Upper lobe of left lung (tissue), 6 donors: ENCODE results near the gene GGT5. TPM values are rescaled to one million over a fixed set of nuclear protein-coding genes. Genes with fewer than 3 reads are reported as not detected.
A peak's percentile ranks its signal among the peaks of the same experiment; 100 is the strongest.
"Not testable (repeated sequence)": the region's sequence is repeated elsewhere in the genome, so short reads cannot be mapped to it uniquely, and the experiment has no call there.

Experiments used
- ATAC-seq, 2 donors: fragments of 200-7000 bp; cut with Tn5 transposase; one replicate each; pipeline ENCODE4 v1.9.1; 2022; ENCODE audit warnings: mild to moderate bottlenecking in 2 of 2, moderate library complexity in 2 of 2; ENCODE audit not compliant: low FRiP score in 2 of 2
- DNase-seq, 2 donors: peaks; one replicate each; pipeline ENCODE4 v3.0.0-alpha.2; 2019 to 2020
- H3K27ac ChIP-seq, 4 donors: fragments of 200-600 bp; sonication (generic); one replicate each; pipeline ENCODE4 v1.5.1; 2016 to 2019
- H3K27me3 ChIP-seq, 4 donors: fragments of 200-600 bp; sonication (generic); one replicate each; pipeline ENCODE4 v1.5.1; 2017 to 2019
- H3K36me3 ChIP-seq, 4 donors: fragments of 200-600 bp; sonication (generic); one replicate each; pipeline ENCODE4 v1.5.1; 2016 to 2019
- H3K4me1 ChIP-seq, 4 donors: fragments of 200-600 bp; sonication (generic); one replicate each; pipeline ENCODE4 v1.5.1; 2018 to 2019
- H3K4me3 ChIP-seq, 4 donors: fragments of 200-600 bp; sonication (generic); one replicate each; pipeline ENCODE4 v1.5.1; 2017 to 2019; ENCODE audit warnings: mild to moderate bottlenecking in 2 of 4, moderate library complexity in 1 of 4
- H3K9me3 ChIP-seq, 4 donors: fragments of 200-600 bp; sonication (generic); one replicate each; pipeline ENCODE4 v1.5.1; 2018 to 2019
- EP300 ChIP-seq, 4 donors: sonication (generic); formaldehyde crosslinking; IDR thresholded peaks; one replicate each; pipeline ENCODE4 v1.5.1; 2017; ENCODE audit warnings: antibody characterized with exemption in 4 of 4, control low read depth in 2 of 4
- POLR2A ChIP-seq, 4 donors: fragments of 450-650 bp; IDR thresholded peaks; one replicate each; pipeline ENCODE4 v1.5.1; 2016 to 2017; ENCODE audit warnings: antibody characterized with exemption in 4 of 4, mild to moderate bottlenecking in 2 of 4
- POLR2AphosphoS5 ChIP-seq, 2 donors: sonication (generic); formaldehyde crosslinking; IDR thresholded peaks; one replicate each; pipeline ENCODE4 v1.5.1; 2017; ENCODE audit warnings: antibody characterized with exemption in 2 of 2
- WGBS, 2 donors: methylation state at CpG; one replicate each; pipeline ENCODE4 v1.1.5; 2017 to 2018; 5-methylcytosine and 5-hydroxymethylcytosine counted together
- total RNA-seq, 6 donors: library from RNA; depleted of rRNA in 4 of 6; stranded (reverse); fragments of >200 nt in 4 of 6; gene quantifications; one replicate each; pipeline versions ENCODE4 v1.1.0 to v1.2.1, GENCODE V29; 2016 to 2021
- TF ChIP-seq, protein P1 (sequence below), 6 experiments: fragments of 450-650 bp in 4 of 6; fragments of 200-600 bp in 2 of 6; sonication (generic) in 2 of 6; IDR thresholded peaks; one replicate each; pipeline ENCODE4 v1.5.1; 2016 to 2019; ENCODE audit warnings: antibody characterized with exemption in 6 of 6
- donor health status: DM: no; HTN: no; CAD: no; lungs with moderate emphysema.
- donor health status: DM: no; HTN: yes; CAD: no; lungs with severe emphysema.

Gene GGT5
- total RNA-seq, 6 donors from 2014 or later, result 4.2 to 47.4 (median 29.6) TPM

DNA sequence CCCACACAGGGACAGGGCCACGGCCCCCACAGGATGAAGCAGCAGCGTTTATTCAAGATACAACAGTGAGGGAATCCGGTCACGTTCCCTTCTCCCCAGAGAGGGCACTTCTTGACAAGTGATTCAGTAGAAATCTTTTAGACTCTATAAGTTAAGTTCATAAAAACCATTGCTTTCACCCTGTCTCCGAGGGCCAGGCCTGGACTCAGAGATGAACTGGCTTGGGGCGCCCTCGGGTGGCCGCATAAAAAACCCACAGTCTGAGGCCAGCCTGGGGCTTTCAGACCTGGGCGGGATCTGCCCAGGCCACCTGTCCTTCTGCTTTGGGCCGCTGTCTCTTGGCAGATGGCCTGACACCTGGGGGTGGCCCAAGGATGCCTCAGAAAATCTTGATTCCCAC, 14.6 kb upstream of the GGT5 start:
- H3K4me3 ChIP-seq, H3K4me1 ChIP-seq, H3K27me3 ChIP-seq, H3K9me3 ChIP-seq, H3K36me3 ChIP-seq, ATAC-seq: not testable (repeated sequence)
- 0 to 11% methylated on average over 1 to 9 of the region's 10 CpGs for WGBS, 2 donors
- peak; percentile 76 to 82 for DNase-seq
- TF ChIP-seq, protein P1, sequence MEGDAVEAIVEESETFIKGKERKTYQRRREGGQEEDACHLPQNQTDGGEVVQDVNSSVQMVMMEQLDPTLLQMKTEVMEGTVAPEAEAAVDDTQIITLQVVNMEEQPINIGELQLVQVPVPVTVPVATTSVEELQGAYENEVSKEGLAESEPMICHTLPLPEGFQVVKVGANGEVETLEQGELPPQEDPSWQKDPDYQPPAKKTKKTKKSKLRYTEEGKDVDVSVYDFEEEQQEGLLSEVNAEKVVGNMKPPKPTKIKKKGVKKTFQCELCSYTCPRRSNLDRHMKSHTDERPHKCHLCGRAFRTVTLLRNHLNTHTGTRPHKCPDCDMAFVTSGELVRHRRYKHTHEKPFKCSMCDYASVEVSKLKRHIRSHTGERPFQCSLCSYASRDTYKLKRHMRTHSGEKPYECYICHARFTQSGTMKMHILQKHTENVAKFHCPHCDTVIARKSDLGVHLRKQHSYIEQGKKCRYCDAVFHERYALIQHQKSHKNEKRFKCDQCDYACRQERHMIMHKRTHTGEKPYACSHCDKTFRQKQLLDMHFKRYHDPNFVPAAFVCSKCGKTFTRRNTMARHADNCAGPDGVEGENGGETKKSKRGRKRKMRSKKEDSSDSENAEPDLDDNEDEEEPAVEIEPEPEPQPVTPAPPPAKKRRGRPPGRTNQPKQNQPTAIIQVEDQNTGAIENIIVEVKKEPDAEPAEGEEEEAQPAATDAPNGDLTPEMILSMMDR (IDR thresholded peaks at IDR 0.05), result peak in 3 of 6 experiments; percentile 33 to 75 (median 46)
- peak overlapping the region in 1 of 4 donors; percentile 39 for H3K27ac ChIP-seq

DNA sequence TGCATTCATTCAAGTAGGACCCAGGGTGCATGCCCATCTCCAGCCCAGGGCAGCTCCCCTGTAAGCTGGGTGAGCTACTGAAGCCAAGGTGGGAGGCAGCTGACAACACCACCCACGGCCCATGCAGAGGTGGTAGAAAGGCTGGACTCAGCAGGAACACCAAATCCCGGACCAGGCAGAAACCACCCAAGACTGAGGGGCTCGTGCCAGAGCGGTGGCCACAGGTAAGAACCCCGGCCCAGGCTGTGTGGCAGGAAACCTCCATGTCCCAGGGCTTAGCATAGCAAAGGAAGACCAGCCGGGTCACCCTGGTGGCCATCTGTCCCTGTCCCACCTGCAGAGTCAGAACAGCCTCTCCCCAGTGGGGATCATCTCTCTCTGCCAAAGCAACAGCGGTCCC, 11.9 kb upstream of the GGT5 start:
- not testable (repeated sequence) for DNase-seq, H3K4me1 ChIP-seq, H3K27me3 ChIP-seq, H3K4me3 ChIP-seq, H3K9me3 ChIP-seq, H3K27ac ChIP-seq, H3K36me3 ChIP-seq, ATAC-seq
- 100% methylated on average over 3 of the region's 7 CpGs; no CpG with 5 or more reads in 1 of the 2 donors for WGBS, 2 donors

DNA sequence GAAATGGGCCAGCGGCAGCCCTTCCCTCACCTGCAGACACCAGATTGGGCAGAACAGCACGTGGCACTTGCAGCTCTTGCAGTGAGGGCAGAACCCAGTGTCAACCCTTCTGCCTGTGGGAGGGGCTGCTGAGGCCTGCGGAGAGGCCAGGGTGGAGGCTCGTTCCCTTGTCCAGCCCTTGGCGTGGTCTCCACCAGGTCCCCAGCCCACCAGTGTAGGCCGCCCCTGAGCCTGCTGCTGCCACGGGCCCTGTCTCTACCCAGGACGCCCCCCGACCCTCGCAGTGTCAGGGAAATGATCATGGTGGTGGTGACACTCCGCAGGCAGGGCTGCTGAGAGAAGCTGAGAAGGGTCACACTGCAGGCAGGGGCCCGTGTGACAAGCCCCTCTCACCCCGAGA, 11.3 kb upstream of the GGT5 start:
- H3K27me3 ChIP-seq, ATAC-seq, H3K36me3 ChIP-seq, H3K9me3 ChIP-seq, H3K27ac ChIP-seq, H3K4me3 ChIP-seq, H3K4me1 ChIP-seq, DNase-seq: not testable (repeated sequence)
- WGBS, 2 donors, result 93 to 100% methylated on average over 2 of the region's 13 CpGs

DNA sequence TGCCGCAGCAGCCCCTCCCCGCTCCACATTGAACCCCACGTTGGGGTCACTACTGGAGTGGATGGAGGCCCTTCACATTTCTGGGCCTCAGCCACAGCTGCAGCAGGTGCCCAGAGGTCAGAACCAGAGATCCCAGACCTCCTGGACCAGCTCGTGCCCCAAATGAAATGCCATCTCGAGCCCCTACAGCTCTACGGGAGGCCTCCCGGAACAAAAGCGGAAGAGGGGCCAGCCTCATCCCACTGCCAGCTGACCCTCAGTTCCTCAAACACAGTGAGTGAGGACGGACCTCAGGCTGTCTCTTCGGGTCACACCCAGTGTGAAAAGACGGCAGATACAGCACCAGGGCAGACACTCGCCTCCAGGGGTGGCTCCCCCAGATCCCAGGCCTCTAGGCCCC, 8.2 kb upstream of the GGT5 start:
- not testable (repeated sequence) for H3K36me3 ChIP-seq, H3K4me1 ChIP-seq, H3K9me3 ChIP-seq, H3K27me3 ChIP-seq, H3K27ac ChIP-seq, ATAC-seq, DNase-seq, H3K4me3 ChIP-seq
- 91 to 97% methylated on average over 5 to 10 of the region's 12 CpGs for WGBS, 2 donors

DNA sequence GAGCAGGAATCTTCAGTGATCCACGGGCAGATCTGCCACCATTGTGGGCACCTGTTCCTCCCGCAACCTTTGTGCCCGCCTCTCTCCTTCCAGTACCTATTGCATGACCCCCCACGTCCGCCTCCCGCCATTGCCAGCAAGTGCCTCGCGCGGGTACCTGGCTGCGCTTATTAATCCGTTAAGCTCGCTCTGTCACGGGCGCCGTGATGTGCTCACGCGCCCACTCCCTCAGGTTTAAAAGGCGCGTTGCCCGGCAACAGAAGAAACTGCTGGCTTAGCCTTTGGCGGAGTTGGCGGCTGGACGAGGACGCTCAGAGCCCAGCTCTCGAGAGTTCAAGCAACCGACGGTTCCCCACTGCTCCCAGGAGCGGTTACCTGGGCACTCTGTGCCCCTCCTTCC, 6.4 kb upstream of the GGT5 start:
- not testable (repeated sequence) for DNase-seq, H3K4me3 ChIP-seq, ATAC-seq, H3K36me3 ChIP-seq, H3K27ac ChIP-seq, H3K9me3 ChIP-seq, H3K27me3 ChIP-seq
- no CpG with 5 or more reads among the region's 28 CpGs for WGBS, 2 donors
- peaks cover 15 to 17% (median 16%) of the 10 kb centered on the region in 4 donors for H3K4me1 ChIP-seq

DNA sequence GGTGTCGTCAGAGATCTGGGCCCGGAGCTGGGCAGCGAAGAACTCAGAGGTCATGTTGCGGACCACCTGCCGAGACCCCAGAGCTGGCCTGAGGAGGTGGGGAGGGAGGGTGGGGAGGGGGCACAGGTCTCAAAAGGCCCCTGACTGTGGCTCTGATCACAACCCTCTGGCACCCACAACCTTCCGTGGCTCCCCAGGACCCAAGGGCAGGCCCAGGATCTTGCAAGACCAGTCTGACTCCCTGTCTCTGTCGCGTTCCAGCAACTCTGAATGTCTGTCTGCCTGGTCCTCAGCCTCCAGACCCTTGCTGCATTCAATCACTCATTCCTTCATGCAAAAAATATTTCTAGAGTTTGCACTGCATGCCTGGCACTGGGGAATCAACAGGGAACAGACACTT, 4.5 kb upstream of the GGT5 start:
- 68% methylated on average over 3 of the region's 8 CpGs; no CpG with 5 or more reads in 1 of the 2 donors for WGBS, 2 donors
- H3K4me1 ChIP-seq, result peaks cover 32 to 34% (median 33%) of the 10 kb centered on the region in 4 donors
- H3K27ac ChIP-seq, result peak overlapping the region in 3 of 4 donors; percentile 22 to 71 (median 52)
- not testable (repeated sequence) for H3K4me3 ChIP-seq, H3K9me3 ChIP-seq, ATAC-seq, H3K36me3 ChIP-seq, H3K27me3 ChIP-seq
- DNase-seq, result peak in 1 of 2 donors; percentile 54

DNA sequence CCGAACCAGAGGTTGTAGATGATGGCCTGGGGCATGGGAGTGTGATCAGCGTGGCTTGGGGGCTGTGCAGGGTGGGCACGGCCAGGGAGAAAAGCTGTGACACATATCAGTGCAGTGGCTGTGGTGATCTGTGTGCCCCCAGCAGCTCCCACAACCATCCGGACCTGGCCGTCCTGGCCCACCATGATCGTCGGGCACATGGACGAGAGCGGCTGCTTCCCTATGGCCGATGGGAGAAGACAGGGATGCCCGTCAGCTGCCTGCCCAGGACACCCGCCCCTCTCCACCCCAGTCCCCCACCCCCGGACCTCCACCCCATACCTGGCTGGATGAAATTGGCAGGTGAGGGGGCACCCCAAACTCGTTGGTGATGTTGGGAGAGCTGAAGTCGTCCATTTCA, 3.7 kb upstream of the GGT5 start:
- not testable (repeated sequence) for H3K27me3 ChIP-seq, H3K9me3 ChIP-seq, DNase-seq, H3K4me3 ChIP-seq, H3K36me3 ChIP-seq, ATAC-seq
- WGBS, 2 donors, result 90 to 94% methylated on average over 8 to 14 of the region's 15 CpGs
- H3K27ac ChIP-seq, result peak overlapping the region in 1 of 4 donors; percentile 71
- H3K4me1 ChIP-seq, result peaks cover 38 to 41% (median 40%) of the 10 kb centered on the region in 4 donors

DNA sequence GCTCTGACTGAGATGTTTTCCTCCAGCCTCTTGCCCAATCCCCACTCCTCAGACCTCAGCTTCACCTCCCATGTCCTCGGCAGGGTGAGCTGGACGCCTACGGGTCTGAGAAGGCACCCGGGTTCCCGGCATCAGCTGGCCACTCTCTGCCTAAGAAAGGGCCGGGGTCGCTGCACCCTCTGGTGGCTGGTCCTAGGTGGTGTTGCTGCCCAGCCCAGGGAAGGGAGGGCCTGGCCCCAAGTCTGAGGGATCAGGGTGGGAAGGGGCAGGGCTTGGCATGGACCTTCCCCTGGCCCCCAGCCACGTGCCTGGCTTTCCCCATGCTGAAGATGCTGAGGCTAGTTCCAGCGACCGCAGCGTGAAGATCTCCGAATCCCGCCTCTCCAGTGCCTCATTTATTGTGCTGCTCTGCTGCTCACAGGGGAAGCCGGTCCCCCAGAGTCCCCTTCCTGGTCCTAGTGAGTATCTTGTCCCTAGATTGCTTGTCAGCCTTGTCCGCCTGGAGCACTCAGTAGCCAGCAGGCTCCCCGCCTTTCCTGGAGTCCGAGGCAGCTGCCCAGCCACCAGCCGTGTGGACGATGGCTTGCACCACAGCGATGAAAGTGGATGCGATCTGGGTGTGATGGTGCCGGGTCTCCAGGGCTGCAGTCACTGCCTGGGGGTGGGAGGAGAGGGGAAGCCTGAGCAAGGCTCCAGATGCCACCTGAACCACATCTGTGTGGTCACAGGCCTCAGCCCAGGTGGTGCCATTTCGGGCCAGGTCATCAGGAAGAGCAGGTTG, 2.9 kb upstream of the GGT5 start:
- H3K27ac ChIP-seq, result peak overlapping the region; percentile 31 to 93 (median 86)
- ATAC-seq (peak; percentile 98), DNase-seq (peak; percentile 94 to 96)
- H3K9me3 ChIP-seq, result no peaks in the 10 kb centered on the region
- H3K4me3 ChIP-seq, result no peak overlapping the region
- WGBS, 2 donors, result 39 to 40% methylated on average over 8 to 23 of the region's 23 CpGs
- peak in 2 of 4 donors; percentile 78 to 86 for TF ChIP-seq EP300 (IDR thresholded peaks at IDR 0.05)
- TF ChIP-seq POLR2A (IDR thresholded peaks at IDR 0.05), result peak in 1 of 4 donors; percentile 17
- TF ChIP-seq, protein P1 (IDR thresholded peaks at IDR 0.05), result peak; percentile 85 to 99 (median 97)
- TF ChIP-seq POLR2AphosphoS5 (IDR thresholded peaks at IDR 0.05), result peak; percentile 78 to 89
- no peaks in the 10 kb centered on the region for H3K27me3 ChIP-seq
- no peaks in the 10 kb centered on the region for H3K36me3 ChIP-seq
- H3K4me1 ChIP-seq, result peaks cover 46 to 49% (median 47%) of the 10 kb centered on the region in 4 donors
